AG04449 (cell line): ENCODE measurements around the gene NBEAL1.

Experiments used
- CTCF ChIA-PET: fragments of 350-600 bp; formaldehyde crosslinking; extraction: SDS; loops from one replicate; lab custom pipeline; 2021; ENCODE audit warnings: antibody characterized with exemption; lab: Yijun Ruan, JAX
- POLR2A ChIA-PET: fragments of 400-600, 350-600 bp; formaldehyde crosslinking; extraction: SDS; loops from one replicate; lab custom pipeline; 2020; ENCODE audit warnings: antibody characterized with exemption, inconsistent platforms; lab: Yijun Ruan, JAX
- DNase-seq: peaks from one replicate; pipeline ENCODE4 v3.0.0-alpha.2; 2010; ENCODE audit warnings: low read depth, low spot score
- H3K4me3 ChIP-seq: 2 replicates; pipeline ENCODE4 v1.5.1; 2011; ENCODE audit warnings: low read depth, mild to moderate bottlenecking, control low read depth, low read length
- TF ChIP-seq, protein P1 (sequence below): IDR thresholded peaks from one replicate; pipeline ENCODE4 v1.5.1; 2011; ENCODE audit warnings: mild to moderate bottlenecking, moderate library complexity, low read length, control low read depth, inconsistent platforms; ENCODE audit not compliant: insufficient read depth; ENCODE audit errors: missing control alignments

The NBEAL1 gene

DNA sequence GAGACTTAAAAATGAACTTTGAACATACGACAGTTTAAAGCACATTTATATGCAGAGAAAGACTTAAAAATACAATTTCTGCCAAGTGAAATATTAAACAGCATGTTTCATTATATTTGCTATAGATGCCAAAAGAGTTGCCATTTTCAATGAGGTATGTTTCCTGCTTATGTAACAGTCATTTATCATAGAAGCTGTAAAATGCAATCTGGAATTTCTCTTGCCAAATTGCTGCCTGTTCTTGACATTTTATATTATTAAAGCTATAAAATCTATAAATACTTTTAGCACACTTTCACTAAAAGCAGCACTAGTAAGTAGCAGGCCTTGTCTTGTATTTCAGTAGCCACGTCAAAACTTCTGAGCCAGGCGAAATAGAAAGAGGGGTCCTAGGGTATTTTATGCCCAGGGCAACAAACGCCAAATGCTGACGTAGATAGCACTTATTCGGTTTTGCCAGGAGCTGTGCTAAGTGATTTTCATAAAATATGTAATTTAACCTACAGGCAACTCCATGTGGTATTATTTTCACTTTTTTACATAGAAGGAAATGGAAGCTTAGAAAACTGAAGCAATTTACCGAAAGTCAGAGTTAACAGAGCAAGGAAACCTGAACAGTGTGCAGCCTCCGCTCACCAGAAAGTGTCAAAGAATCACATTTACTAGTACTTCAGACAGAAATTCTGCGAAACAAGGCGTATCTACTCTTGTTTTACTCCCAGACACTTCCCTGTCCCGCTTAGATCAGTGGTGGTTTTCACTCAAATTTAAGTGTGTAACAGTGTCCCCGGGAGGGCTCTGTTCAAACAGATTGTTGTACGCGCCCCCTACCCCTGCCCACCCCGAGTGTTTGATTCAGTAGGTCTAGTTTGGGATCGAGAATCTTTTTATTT, 222.9 kb downstream of the NBEAL1 start:
- TF ChIP-seq, protein P1, sequence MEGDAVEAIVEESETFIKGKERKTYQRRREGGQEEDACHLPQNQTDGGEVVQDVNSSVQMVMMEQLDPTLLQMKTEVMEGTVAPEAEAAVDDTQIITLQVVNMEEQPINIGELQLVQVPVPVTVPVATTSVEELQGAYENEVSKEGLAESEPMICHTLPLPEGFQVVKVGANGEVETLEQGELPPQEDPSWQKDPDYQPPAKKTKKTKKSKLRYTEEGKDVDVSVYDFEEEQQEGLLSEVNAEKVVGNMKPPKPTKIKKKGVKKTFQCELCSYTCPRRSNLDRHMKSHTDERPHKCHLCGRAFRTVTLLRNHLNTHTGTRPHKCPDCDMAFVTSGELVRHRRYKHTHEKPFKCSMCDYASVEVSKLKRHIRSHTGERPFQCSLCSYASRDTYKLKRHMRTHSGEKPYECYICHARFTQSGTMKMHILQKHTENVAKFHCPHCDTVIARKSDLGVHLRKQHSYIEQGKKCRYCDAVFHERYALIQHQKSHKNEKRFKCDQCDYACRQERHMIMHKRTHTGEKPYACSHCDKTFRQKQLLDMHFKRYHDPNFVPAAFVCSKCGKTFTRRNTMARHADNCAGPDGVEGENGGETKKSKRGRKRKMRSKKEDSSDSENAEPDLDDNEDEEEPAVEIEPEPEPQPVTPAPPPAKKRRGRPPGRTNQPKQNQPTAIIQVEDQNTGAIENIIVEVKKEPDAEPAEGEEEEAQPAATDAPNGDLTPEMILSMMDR, result no peak
- POLR2A ChIA-PET, result interaction anchor here (0.6 to 1.1 kb wide), 2 partner anchors 9 to 325 kb away, joined by 3 read pairs; partner anchors contain the start of gene CARF
- CTCF ChIA-PET, result interaction anchor here (0.6 to 4.2 kb wide), 9 partner anchors 10 to 648 kb away, joined by 3 to 19 read pairs (median 7); no protein-coding TSS in a partner anchor
- peak overlapping the region; percentile 66; the same call in 1 of the 2 replicates for H3K4me3 ChIP-seq
- DNase-seq, result no peak

DNA sequence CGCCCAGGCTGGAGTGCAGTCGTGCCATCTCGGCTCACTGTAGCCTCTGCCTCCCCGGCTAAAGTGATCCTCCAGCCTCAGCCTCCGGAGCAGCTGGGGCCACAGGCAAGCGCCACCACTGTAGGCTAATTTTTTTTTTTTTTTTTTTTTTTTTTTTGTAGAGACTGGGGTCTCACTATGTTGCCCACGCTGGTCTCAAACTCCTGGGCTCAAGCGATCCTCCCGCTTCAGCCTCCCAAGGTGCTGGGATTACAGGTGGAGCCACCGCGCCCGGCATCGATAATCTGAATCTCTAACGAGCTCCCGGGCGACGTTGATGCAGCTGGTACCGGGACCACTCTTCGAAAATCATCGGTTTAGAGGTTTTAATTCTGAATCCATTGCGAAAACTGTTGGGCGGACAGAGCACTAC, 223.6 kb downstream of the NBEAL1 start:
- DNase-seq, result no peak
- TF ChIP-seq, protein P1, result no peak
- ChIA-PET POLR2A (interaction anchor here (0.8 to 1.1 kb wide), 2 partner anchors 191 to 326 kb away, joined by 3 to 4 read pairs; partner anchors contain the start of gene CARF), CTCF (interaction anchor here (0.6 to 4.2 kb wide), 9 partner anchors 10 to 649 kb away, joined by 3 to 19 read pairs (median 7); no protein-coding TSS in a partner anchor)
- H3K4me3 ChIP-seq, result peak overlapping the region; percentile 66

DNA sequence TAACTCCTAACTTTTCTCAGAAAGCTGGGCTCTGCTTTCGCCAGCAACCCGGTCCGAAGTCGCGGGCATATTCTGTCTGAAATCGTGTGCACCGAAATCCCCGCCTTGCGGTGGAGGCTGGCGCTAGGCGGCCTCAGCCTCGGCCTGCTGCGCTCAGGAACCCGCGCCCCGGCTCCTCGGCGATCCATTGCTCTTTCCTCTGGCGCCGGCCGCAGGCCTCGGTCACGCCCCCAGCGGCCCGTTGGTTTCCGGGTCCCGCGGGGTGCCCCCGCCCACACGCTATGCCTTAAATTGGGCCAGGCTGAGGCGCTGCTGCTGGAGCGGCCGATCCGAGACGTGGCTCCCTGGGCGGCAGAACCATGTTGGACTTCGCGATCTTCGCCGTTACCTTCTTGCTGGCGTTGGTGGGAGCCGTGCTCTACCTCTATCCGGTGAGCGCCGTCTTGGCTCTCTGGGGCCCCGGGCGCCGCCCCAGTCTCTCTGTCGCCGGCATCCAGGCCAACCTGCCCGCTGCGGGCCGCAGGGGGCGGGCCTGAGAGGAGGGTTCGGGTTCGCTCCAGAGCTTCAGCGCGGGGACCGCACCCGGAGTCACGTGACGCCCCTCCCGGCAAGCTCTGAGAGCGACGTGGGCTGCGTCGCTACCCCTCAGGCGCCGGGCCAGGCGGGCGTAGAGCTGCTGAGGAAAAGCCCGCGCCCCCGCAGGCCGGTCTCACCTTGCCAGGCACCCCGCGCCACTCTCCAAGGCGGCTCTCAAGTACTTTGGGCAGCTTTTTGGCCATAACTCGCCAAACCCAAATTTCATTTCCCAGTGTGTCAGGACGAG, 224.2 kb downstream of the NBEAL1 start, which contains the start of gene CYP20A1:
Gene CYP20A1 (plus strand): TSS at position 315 of the 823 bp plus-strand sequence. CDS start 45 bp downstream, at position 360.
- peak; percentile 60 for DNase-seq
- ChIA-PET CTCF (interaction anchor here (0.9 to 4.2 kb wide), 8 partner anchors 9 to 650 kb away, joined by 3 to 19 read pairs (median 7); no protein-coding TSS in a partner anchor), POLR2A (interaction anchor here (0.5 to 1.4 kb wide), 9 partner anchors 9 to 577 kb away, joined by 3 to 4 read pairs (median 3); partner anchors contain the start of gene CARF)
- TF ChIP-seq, protein P1, result peak; percentile 52
- peak within 1 kb of the TSS; percentile 66 for H3K4me3 ChIP-seq

DNA sequence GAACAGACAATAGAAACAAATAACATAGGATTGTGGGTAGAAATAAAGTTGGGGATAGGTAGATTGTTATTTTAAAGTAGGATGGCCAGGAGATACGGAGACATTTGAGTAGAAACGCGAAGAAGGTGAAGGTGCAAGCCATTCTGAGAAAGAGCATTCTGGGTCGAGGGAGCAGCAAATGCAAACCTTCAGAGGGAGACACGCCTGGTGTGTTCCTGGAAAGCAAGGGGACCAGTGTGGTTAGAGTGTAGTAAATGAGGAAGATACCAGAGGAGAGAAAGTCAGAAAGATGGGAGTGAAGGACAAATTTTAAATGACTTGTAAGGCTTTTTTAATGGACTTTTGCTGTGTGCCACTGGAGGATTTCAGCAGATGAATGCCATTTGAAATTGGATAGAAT, 225.8 kb downstream of the NBEAL1 start:
- H3K4me3 ChIP-seq, result no peak overlapping the region
- TF ChIP-seq, protein P1, result no peak
- ChIA-PET POLR2A (no interaction called here), CTCF (interaction anchor here (1.0 to 4.2 kb wide), 4 partner anchors 14 to 574 kb away, joined by 3 to 19 read pairs (median 10); no protein-coding TSS in a partner anchor)
- no peak for DNase-seq

DNA sequence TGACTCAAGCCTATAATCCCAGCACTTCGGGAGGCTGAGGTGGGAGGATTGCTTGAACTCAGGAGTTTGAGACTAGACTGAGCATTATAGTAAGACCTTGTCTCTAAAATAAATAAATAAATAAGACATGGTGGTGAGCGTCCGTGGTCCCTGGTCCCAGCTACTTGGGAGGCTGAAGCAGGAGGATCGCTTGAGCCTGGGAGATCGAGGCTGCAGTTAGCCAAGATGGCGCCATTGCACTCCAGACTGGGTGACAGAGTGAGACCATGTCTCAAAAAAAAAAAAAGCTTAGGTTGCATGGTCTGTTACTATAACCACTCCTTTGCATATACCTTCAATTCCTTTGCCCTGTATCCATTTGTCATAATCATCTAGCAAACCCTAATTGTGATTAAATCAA, 227.8 kb downstream of the NBEAL1 start:
- DNase-seq, result no peak
- TF ChIP-seq, protein P1, result no peak
- CTCF ChIA-PET, result interaction anchor here (0.9 kb wide), 1 partner anchor 16 kb away, joined by 3 read pairs; no protein-coding TSS in a partner anchor
- POLR2A ChIA-PET, result interaction anchor here (0.6 kb wide), 1 partner anchor 1029 kb away, joined by 3 read pairs; no protein-coding TSS in a partner anchor
- H3K4me3 ChIP-seq, result no peak overlapping the region
